GM06990 (cell line): ENCODE results near the gene CD8A.
A peak's percentile ranks its signal among the peaks of the same experiment; 100 is the strongest.

ENCODE experiments used
- DNase-seq: peaks from one replicate; pipeline ENCODE4 v3.0.0-alpha.2; 2011; ENCODE audit not compliant: insufficient read length; ENCODE audit errors: extremely low read depth
- H3K27me3 ChIP-seq: replicated peaks from 2 replicates; pipeline ENCODE4 v1.6.0; 2011; ENCODE audit warnings: low read length; ENCODE audit not compliant: control insufficient read depth, insufficient read depth
- H3K36me3 ChIP-seq: 2 replicates; pipeline ENCODE4 v1.5.1; 2011; ENCODE audit warnings: low read length; ENCODE audit not compliant: control insufficient read depth, insufficient read depth
- H3K4me3 ChIP-seq: replicated peaks from 2 replicates; pipeline ENCODE4 v1.5.1; 2011; ENCODE audit warnings: low read depth, mild to moderate bottlenecking, control low read depth, low read length
- TF ChIP-seq, protein P1 (sequence below): IDR thresholded peaks from 2 replicates; pipeline ENCODE4 v1.5.1; 2011; ENCODE audit warnings: low read length, control low read depth, mild to moderate bottlenecking, inconsistent platforms; ENCODE audit not compliant: insufficient read depth, poor library complexity, severe bottlenecking

Gene CD8A

DNA sequence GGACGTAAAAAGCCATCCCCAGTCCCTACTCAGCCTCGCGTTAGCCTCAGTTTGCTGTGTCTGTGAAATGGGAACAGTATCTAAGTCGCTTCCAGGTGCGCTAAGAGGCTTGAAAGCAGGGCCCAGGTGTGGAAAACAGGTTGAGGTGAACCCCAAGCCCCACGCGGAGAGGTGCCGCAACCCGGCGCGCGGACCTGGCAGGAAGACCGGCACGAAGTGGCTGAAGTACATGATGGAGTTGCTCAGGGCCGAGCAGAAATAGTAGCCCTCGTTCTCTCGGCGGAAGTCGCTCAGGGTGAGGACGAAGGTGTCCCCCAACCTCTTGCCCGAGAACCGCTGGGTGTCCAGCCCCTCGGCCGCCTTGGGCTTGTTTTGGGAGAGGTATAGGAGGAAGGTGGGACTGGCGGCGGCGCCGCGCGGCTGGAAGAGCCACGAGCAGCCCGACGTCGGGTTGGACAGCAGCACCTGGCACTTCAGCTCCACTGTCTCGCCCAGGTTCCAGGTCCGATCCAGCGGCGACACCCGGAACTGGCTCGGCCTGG, 508 bp downstream of the CD8A start:
- Histone ChIP-seq H3K4me3 (no peak overlapping the region), H3K27me3 (no peaks in the 10 kb centered on the region; the same call in 1 of the 2 replicates), H3K36me3 (no peaks in the 10 kb centered on the region)
- DNase-seq = peak; percentile 18
- TF ChIP-seq, protein P1, sequence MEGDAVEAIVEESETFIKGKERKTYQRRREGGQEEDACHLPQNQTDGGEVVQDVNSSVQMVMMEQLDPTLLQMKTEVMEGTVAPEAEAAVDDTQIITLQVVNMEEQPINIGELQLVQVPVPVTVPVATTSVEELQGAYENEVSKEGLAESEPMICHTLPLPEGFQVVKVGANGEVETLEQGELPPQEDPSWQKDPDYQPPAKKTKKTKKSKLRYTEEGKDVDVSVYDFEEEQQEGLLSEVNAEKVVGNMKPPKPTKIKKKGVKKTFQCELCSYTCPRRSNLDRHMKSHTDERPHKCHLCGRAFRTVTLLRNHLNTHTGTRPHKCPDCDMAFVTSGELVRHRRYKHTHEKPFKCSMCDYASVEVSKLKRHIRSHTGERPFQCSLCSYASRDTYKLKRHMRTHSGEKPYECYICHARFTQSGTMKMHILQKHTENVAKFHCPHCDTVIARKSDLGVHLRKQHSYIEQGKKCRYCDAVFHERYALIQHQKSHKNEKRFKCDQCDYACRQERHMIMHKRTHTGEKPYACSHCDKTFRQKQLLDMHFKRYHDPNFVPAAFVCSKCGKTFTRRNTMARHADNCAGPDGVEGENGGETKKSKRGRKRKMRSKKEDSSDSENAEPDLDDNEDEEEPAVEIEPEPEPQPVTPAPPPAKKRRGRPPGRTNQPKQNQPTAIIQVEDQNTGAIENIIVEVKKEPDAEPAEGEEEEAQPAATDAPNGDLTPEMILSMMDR = no peak

GRCh38 chr2:86789687-86790133, 1.0 kb downstream of the CD8A start:
- TF ChIP-seq, protein P1 = no peak
- Histone ChIP-seq H3K4me3 (no peak overlapping the region), H3K27me3 (no peaks in the 10 kb centered on the region; the same call in 1 of the 2 replicates), H3K36me3 (no peaks in the 10 kb centered on the region)
- DNase-seq = no peak

GRCh38 chr2:86788881-86789686, 1.6 kb downstream of the CD8A start:
- no peaks in the 10 kb centered on the region; the same call in 1 of the 2 replicates for H3K27me3 ChIP-seq
- TF ChIP-seq, protein P1 = no peak
- no peak overlapping the region for H3K4me3 ChIP-seq
- no peak for DNase-seq
- H3K36me3 ChIP-seq = no peaks in the 10 kb centered on the region

- Histone ChIP-seq H3K4me3 (no peak overlapping the region), H3K36me3 (no peaks in the 10 kb centered on the region), H3K27me3 (no peaks in the 10 kb centered on the region; the same call in 1 of the 2 replicates)
- DNase-seq = no peak
- TF ChIP-seq, protein P1 = no peak
Measured at GRCh38 chr2:86788165-86788564, 2.5 kb downstream of the CD8A start.

DNA sequence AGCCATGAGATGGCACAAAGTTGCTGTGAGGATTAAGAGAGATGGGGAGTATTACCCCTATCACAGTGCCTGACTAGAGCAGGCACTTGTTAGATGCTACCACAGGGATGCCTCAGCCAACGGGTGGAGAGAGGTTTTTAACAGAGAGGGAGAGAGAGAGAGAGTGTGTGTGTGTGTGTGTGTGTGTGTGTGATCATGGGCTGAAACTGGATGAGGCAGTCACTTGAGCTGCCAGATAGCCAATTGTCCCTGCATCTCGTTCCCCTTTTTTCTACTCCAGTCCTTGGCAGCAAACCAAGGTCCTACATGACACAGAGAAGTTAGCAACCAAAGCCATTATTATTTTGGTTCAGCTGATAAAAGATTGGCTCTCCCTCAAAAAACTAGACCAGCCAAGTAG, 3.0 kb downstream of the CD8A start:
- no peak overlapping the region for H3K4me3 ChIP-seq
- TF ChIP-seq, protein P1 = no peak
- H3K36me3 ChIP-seq = no peaks in the 10 kb centered on the region
- no peaks in the 10 kb centered on the region; the same call in 1 of the 2 replicates for H3K27me3 ChIP-seq
- no peak for DNase-seq
